ENCODE measurements around the gene SETBP1. TPM values are rescaled to one million over a fixed set of nuclear protein-coding genes. Genes with fewer than 3 reads are reported as not detected.

Gene SETBP1
- total RNA-seq, 1 donor from 2014 or later: 80.0 TPM

DNA sequence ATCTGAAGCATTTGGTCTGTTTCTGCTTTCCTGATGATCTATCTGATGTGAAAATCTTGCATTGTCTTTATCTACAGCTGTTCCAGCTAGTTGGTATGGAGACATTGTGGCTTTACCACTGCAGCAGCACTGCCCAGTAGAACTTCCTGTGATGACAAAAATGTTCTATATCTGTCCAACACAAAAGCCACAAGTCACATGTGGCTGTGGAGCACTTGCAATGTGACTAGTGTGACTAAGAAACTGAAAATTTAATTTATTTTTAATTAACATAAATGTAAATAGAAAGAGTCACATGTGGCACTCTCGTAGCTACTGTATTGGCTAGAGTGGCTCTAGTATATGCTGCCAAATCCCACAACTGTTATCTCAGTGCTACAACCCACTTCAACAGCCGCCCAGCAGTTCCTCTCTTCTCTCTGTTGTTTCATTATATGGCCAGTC, 425.7 kb downstream of the SETBP1 start:
- DNase-seq (ENCODE audit: extremely low spot score, unreplicated experiment): no peak
- no peak overlapping the region for H3K4me3 Mint-ChIP-seq (ENCODE audit: unreplicated experiment)
- no peak overlapping the region for H3K27ac Mint-ChIP-seq (ENCODE audit: unreplicated experiment)
- H3K4me1 Mint-ChIP-seq (ENCODE audit: unreplicated experiment): peaks cover 1% of the 10 kb centered on the region
- H3K27me3 Mint-ChIP-seq (ENCODE audit: unreplicated experiment): peaks cover 4% of the 10 kb centered on the region
- H3K36me3 Mint-ChIP-seq (ENCODE audit: unreplicated experiment): no peaks in the 10 kb centered on the region
- TF ChIP-seq, protein P1, sequence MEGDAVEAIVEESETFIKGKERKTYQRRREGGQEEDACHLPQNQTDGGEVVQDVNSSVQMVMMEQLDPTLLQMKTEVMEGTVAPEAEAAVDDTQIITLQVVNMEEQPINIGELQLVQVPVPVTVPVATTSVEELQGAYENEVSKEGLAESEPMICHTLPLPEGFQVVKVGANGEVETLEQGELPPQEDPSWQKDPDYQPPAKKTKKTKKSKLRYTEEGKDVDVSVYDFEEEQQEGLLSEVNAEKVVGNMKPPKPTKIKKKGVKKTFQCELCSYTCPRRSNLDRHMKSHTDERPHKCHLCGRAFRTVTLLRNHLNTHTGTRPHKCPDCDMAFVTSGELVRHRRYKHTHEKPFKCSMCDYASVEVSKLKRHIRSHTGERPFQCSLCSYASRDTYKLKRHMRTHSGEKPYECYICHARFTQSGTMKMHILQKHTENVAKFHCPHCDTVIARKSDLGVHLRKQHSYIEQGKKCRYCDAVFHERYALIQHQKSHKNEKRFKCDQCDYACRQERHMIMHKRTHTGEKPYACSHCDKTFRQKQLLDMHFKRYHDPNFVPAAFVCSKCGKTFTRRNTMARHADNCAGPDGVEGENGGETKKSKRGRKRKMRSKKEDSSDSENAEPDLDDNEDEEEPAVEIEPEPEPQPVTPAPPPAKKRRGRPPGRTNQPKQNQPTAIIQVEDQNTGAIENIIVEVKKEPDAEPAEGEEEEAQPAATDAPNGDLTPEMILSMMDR (IDR thresholded peaks at IDR 0.05): no peak
- H3K9me3 Mint-ChIP-seq (ENCODE audit: unreplicated experiment): no peaks in the 10 kb centered on the region

DNA sequence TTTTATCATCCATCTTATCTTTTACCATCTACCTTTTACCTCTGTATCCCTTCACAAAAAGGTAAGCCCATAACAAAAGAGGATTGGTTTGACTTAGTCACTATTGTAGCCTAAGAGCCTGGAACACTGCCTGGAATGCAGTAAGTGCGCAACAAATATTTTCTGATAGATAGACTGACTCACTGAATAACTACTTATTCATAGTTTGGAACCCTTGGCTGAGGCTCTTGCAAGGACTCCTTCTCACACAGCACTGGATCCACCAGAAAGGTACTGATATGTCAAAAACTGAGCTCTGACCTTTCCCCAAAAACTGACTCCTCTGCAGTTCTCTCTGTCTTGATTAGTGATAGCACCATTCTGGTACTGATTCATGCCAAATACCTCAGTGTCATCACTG, 426.7 kb downstream of the SETBP1 start:
- H3K36me3 Mint-ChIP-seq (ENCODE audit: unreplicated experiment): no peaks in the 10 kb centered on the region
- H3K4me1 Mint-ChIP-seq (ENCODE audit: unreplicated experiment): peaks cover 3% of the 10 kb centered on the region
- peaks cover 3% of the 10 kb centered on the region for H3K27me3 Mint-ChIP-seq (ENCODE audit: unreplicated experiment)
- TF ChIP-seq, protein P1 (IDR thresholded peaks at IDR 0.05): no peak
- H3K4me3 Mint-ChIP-seq (ENCODE audit: unreplicated experiment): no peak overlapping the region
- no peak for DNase-seq (ENCODE audit: extremely low spot score, unreplicated experiment)
- no peak overlapping the region for H3K27ac Mint-ChIP-seq (ENCODE audit: unreplicated experiment)
- peaks cover 4% of the 10 kb centered on the region for H3K9me3 Mint-ChIP-seq (ENCODE audit: unreplicated experiment)

DNA sequence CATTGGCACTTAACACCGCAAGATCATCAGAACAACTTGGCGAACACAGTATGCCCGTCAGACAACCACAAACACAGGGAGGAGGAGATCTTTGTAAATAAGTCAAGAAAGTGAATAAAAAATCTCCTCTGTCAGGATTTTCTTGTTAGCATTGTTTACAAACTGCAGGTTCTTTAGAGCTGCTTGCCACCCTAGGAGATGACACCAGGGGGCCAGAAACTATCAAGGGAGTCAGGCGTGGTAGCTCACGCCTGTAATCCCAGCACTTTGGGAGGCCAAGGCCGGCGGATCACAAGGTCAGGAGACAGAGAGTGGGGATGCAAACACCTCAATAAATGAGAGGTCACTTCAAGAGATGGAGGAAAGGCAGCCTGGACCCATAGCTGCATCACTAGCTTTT, 428.1 kb downstream of the SETBP1 start:
- DNase-seq (ENCODE audit: extremely low spot score, unreplicated experiment): no peak
- H3K4me1 Mint-ChIP-seq (ENCODE audit: unreplicated experiment): peaks cover 3% of the 10 kb centered on the region
- H3K4me3 Mint-ChIP-seq (ENCODE audit: unreplicated experiment): no peak overlapping the region
- TF ChIP-seq, protein P1 (IDR thresholded peaks at IDR 0.05): no peak
- peaks cover 6% of the 10 kb centered on the region for H3K27me3 Mint-ChIP-seq (ENCODE audit: unreplicated experiment)
- H3K36me3 Mint-ChIP-seq (ENCODE audit: unreplicated experiment): peaks cover 5% of the 10 kb centered on the region
- H3K9me3 Mint-ChIP-seq (ENCODE audit: unreplicated experiment): peaks cover 13% of the 10 kb centered on the region
- no peak overlapping the region for H3K27ac Mint-ChIP-seq (ENCODE audit: unreplicated experiment)

DNA sequence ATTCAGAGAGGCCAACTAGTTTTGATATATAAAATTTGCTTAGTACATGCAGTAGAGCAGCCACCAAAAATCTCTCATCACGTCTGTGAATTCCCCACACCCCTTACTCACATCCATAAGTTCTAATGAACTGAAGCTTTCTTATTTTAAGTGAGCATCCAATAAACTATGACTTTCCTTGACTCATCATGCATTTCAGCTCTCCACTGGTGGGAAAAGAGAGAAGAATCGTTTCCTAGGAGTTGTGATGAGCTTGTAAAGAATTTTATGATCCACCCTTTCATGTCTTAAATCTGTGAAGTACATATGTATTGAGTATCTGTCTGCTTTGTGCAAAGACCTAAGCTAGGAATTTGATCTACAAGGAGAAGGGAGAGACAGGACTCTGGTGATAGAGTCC, 428.6 kb downstream of the SETBP1 start:
- Mint-ChIP-seq H3K36me3 (ENCODE audit: unreplicated experiment) (peaks cover 5% of the 10 kb centered on the region), H3K27me3 (ENCODE audit: unreplicated experiment) (peaks cover 6% of the 10 kb centered on the region), H3K9me3 (ENCODE audit: unreplicated experiment) (peaks cover 13% of the 10 kb centered on the region), H3K27ac (ENCODE audit: unreplicated experiment) (no peak overlapping the region), H3K4me1 (ENCODE audit: unreplicated experiment) (peaks cover 3% of the 10 kb centered on the region), H3K4me3 (ENCODE audit: unreplicated experiment) (no peak overlapping the region)
- DNase-seq (ENCODE audit: extremely low spot score, unreplicated experiment): no peak
- TF ChIP-seq, protein P1 (IDR thresholded peaks at IDR 0.05): no peak

DNA sequence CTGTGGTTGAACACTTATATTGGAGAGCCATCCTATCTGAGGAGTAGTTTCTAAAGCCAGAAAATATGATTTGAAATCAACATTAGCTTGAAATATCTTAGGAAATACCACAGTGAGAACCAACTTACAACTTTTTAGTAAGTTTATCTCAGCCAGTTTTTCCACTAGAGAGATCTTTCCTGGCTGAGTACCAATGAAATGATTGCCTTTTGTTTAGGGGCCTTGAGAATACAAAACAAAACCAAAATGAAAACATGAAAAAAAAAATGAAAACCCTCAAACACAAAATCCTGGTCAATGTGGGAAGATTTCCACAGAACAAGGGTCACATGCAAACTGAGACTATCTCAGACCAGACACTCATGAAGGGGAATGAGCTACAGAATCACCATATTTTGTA, 429.0 kb downstream of the SETBP1 start:
- Mint-ChIP-seq H3K4me3 (ENCODE audit: unreplicated experiment) (no peak overlapping the region), H3K9me3 (ENCODE audit: unreplicated experiment) (peaks cover 13% of the 10 kb centered on the region), H3K36me3 (ENCODE audit: unreplicated experiment) (peaks cover 5% of the 10 kb centered on the region), H3K27ac (ENCODE audit: unreplicated experiment) (no peak overlapping the region), H3K27me3 (ENCODE audit: unreplicated experiment) (peaks cover 9% of the 10 kb centered on the region), H3K4me1 (ENCODE audit: unreplicated experiment) (peaks cover 3% of the 10 kb centered on the region)
- DNase-seq (ENCODE audit: extremely low spot score, unreplicated experiment): no peak
- TF ChIP-seq, protein P1 (IDR thresholded peaks at IDR 0.05): no peak
